Measurements from ENCODE around the gene FAM131A. TPM values are rescaled to one million over a fixed set of nuclear protein-coding genes. Genes with fewer than 3 reads are reported as not detected.

The FAM131A gene
- total RNA-seq, 1 donor from 2014 or later: 14.0 TPM

GRCh38 chr3:184314363-184314699 is 23.1 kb upstream of the FAM131A start, which contains the start of gene EIF4G1:
TSS of gene EIF4G1 (plus strand) at chr3:184314606. CDS start at chr3:184315797, 1,191 bp downstream.
- TF ChIP-seq CTCF (IDR thresholded peaks at IDR 0.05; ENCODE audit: insufficient read depth, low read length, poor library complexity, severe bottlenecking): no peak
- Histone ChIP-seq H3K27me3 (ENCODE audit: control insufficient read depth, insufficient read depth, low read length) (no peaks in the 10 kb centered on the region), H3K36me3 (ENCODE audit: control insufficient read depth, insufficient read depth, low read length) (peaks cover 4% of the 10 kb centered on the region), H3K4me3 (ENCODE audit: low read depth, low read length) (peak within 1 kb of the TSS; percentile 91)
- peak; percentile 79 for DNase-seq (ENCODE audit: low read depth)

- Histone ChIP-seq H3K4me3 (ENCODE audit: low read depth, low read length) (peak overlapping the region; percentile 91), H3K27me3 (ENCODE audit: control insufficient read depth, insufficient read depth, low read length) (no peaks in the 10 kb centered on the region), H3K36me3 (ENCODE audit: control insufficient read depth, insufficient read depth, low read length) (peaks cover 4% of the 10 kb centered on the region)
- DNase-seq (ENCODE audit: low read depth): no peak
- TF ChIP-seq CTCF (IDR thresholded peaks at IDR 0.05; ENCODE audit: insufficient read depth, low read length, poor library complexity, severe bottlenecking): no peak
Measured at GRCh38 chr3:184314700-184315542, 22.5 kb upstream of the FAM131A start.

- Histone ChIP-seq H3K27me3 (ENCODE audit: control insufficient read depth, insufficient read depth, low read length) (no peaks in the 10 kb centered on the region), H3K36me3 (ENCODE audit: control insufficient read depth, insufficient read depth, low read length) (peaks cover 5% of the 10 kb centered on the region), H3K4me3 (ENCODE audit: low read depth, low read length) (peak overlapping the region; percentile 91)
- DNase-seq (ENCODE audit: low read depth): no peak
- no peak for TF ChIP-seq CTCF (IDR thresholded peaks at IDR 0.05; ENCODE audit: insufficient read depth, low read length, poor library complexity, severe bottlenecking)
Measured at GRCh38 chr3:184315543-184315867, 21.9 kb upstream of the FAM131A start.

- TF ChIP-seq CTCF (IDR thresholded peaks at IDR 0.05; ENCODE audit: insufficient read depth, low read length, poor library complexity, severe bottlenecking): no peak
- Histone ChIP-seq H3K27me3 (ENCODE audit: control insufficient read depth, insufficient read depth, low read length) (no peaks in the 10 kb centered on the region), H3K4me3 (ENCODE audit: low read depth, low read length) (peak overlapping the region; percentile 91), H3K36me3 (ENCODE audit: control insufficient read depth, insufficient read depth, low read length) (peaks cover 6% of the 10 kb centered on the region)
- DNase-seq (ENCODE audit: low read depth): no peak
Measured at GRCh38 chr3:184315871-184316661, 21.3 kb upstream of the FAM131A start.

- DNase-seq (ENCODE audit: low read depth): no peak
- Histone ChIP-seq H3K27me3 (ENCODE audit: control insufficient read depth, insufficient read depth, low read length) (no peaks in the 10 kb centered on the region), H3K4me3 (ENCODE audit: low read depth, low read length) (peak overlapping the region; percentile 6), H3K36me3 (ENCODE audit: control insufficient read depth, insufficient read depth, low read length) (peaks cover 12% of the 10 kb centered on the region)
- TF ChIP-seq CTCF (IDR thresholded peaks at IDR 0.05; ENCODE audit: insufficient read depth, low read length, poor library complexity, severe bottlenecking): no peak
Measured at GRCh38 chr3:184316792-184317191, 20.6 kb upstream of the FAM131A start.

Data from kidney epithelial cell (primary cell).